ENCODE data around the gene ARPIN. TPM values are rescaled to one million over a fixed set of nuclear protein-coding genes. Genes with fewer than 3 reads are reported as not detected.

ARPIN gene
- total RNA-seq, 1 experiment from 2014 or later: 8.8 TPM

- no TSS peak for BruUV-seq (replicated peaks)
- Histone ChIP-seq H4K20me1 (ENCODE audit: insufficient read depth) (no peaks in the 10 kb centered on the region), H3K4me2 (ENCODE audit: low read length) (no peak overlapping the region), H3K27me3 (ENCODE audit: insufficient read depth, low read length) (no peaks in the 10 kb centered on the region), H3K4me3 (replicated peaks in 1 of 2; ENCODE audit: low read depth in 1 of 2, low read length in 2 of 2) (no peak overlapping the region), H3K4me1 (ENCODE audit: control insufficient read depth in 1 of 2, insufficient read depth in 2 of 2, low read length in 2 of 2) (no peaks in the 10 kb centered on the region), H2AFZ (ENCODE audit: low read depth, low read length, poor library complexity, severe bottlenecking) (no peak overlapping the region), H3K9me3 (ENCODE audit: control insufficient read depth in 1 of 2, insufficient read depth in 1 of 2, low read depth in 1 of 2, low read length in 2 of 2) (no peaks in the 10 kb centered on the region), H3K9ac (ENCODE audit: low read length) (no peak overlapping the region), H3K27ac (ENCODE audit: low read depth, low read length) (no peak overlapping the region), H3K79me2 (ENCODE audit: insufficient read depth, low read length) (no peaks in the 10 kb centered on the region), H3K36me3 (ENCODE audit: control insufficient read depth in 1 of 2, insufficient read depth in 2 of 2, low read length in 2 of 2) (no peaks in the 10 kb centered on the region), H3K9me2 (ENCODE audit: insufficient read depth) (no peaks in the 10 kb centered on the region)
- intact Hi-C loops (cut with micrococcal nuclease): no loop called here
- ChIA-PET POLR2A (no interaction called here), CTCF (no interaction called here), RAD21 (ENCODE audit: low non-redundant PET in 1 of 2, low total read pairs in 2 of 2, uncharacterized antibody in 2 of 2, unreplicated experiment in 2 of 2) (no interaction called here)
- no peak for DNase-seq (ENCODE audit: low read depth, low spot score)
- no peak for ATAC-seq
- TF ChIP-seq RAD21 (IDR thresholded peaks at IDR 0.05; ENCODE audit: low read depth) (no peak), REST (IDR thresholded peaks at IDR 0.05; ENCODE audit: low read depth) (no peak), SIN3A (IDR thresholded peaks at IDR 0.05; ENCODE audit: low read depth) (no peak), ATF3 (IDR thresholded peaks at IDR 0.05) (no peak), MAX (IDR thresholded peaks at IDR 0.05) (no peak), SP1 (IDR thresholded peaks at IDR 0.05; ENCODE audit: low read depth) (no peak), YY1 (IDR thresholded peaks at IDR 0.05; ENCODE audit: extremely low read depth, insufficient replicate concordance, low read depth, low read length) (no peak), ZNF274 (IDR thresholded peaks at IDR 0.05; ENCODE audit: low read depth, low read length) (no peak)
Observed at GRCh38 chr15:89904519-89904918, 8.2 kb downstream of the ARPIN start.
